Activated CD8-positive, alpha-beta memory T cell treated with anti-CD3 and anti-CD28 coated beads for 24 hours (primary cell): ENCODE data around the gene MESP2.

ENCODE experiments used
- DNase-seq: peaks from one replicate; pipeline ENCODE4 v3.0.0-alpha.2; 2020

The MESP2 gene

DNA sequence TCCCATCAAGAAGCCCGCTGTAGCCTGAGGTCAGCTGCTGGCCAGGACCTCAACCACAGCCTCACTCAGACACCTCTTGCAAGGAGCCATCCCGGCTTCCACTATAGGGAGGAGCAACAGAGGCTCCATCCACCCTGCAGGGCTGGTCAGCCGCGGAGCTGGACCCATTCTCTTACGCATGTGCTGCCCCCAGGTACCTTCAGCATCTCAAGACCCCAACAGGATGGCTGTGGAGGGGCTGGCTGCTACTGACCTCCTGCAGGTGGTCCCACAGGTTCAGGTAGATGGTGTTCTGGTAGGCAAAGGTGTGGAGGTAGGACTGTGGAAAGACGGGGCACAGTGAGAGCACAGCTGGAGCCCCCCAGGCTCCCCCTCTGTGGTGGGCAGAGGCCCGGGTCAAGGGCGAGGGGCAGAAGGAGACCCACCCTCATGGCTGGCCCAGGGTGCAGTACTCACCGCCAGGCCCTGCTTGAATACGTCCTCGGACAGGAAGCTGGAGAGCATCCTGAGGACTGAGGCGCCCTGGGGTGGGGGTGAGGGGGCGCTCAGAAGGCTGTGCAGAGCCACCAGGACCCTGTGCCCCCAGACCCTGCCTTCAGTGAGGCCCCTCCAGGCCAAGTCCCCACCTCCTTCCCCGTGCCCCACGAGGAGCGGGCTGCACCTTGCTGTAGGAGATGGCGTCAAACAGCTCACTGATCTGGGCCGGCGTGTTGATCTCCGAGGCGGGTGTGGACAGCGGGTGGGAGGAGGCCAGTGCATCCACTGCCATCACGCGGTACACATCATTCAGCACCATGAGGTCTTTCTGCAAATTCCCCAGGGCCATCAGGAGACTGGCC, 27.1 kb downstream of the MESP2 start:
- DNase-seq, result no peak

DNA sequence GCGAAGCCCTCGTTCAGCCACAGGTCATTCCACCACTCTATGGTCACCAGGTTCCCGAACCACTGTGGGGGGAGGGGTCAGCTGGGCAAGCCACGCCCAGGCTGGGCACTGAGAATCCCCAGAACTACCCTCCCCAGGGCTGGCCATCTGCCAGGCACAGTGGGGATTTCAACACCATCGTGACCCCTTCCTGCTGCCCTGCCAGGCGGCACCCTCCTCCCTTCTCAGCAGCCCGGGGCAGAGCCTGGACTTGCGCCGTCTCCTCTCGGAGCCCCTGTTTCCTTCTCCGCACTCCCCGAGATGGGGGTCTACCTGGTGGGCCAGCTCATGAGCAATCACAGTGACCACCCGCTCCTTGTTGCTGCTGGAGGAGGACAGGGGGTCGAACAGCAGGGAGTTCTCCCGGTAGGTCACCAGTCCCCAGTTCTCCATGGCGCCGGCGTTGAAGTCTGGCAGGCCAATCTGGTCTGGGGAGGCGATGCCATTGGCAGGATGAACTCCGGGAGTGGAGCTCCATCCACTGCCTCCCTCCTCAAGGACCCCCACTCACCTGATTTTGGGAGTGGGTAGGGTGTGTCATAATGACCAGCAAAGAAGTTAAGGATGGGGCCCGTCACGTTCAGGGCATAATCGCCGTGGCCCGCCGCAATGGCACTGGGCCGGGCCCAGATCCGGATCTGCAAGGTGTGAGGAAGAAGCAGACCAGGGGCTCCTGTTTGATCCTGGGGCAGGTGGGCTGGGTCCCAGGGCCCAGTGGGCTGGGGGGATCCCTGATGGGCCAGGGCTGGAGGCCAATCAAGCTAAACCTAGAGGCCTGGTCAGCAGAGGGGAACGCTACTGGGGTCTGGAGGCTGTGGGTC, 28.0 kb downstream of the MESP2 start:
- no peak for DNase-seq

DNA sequence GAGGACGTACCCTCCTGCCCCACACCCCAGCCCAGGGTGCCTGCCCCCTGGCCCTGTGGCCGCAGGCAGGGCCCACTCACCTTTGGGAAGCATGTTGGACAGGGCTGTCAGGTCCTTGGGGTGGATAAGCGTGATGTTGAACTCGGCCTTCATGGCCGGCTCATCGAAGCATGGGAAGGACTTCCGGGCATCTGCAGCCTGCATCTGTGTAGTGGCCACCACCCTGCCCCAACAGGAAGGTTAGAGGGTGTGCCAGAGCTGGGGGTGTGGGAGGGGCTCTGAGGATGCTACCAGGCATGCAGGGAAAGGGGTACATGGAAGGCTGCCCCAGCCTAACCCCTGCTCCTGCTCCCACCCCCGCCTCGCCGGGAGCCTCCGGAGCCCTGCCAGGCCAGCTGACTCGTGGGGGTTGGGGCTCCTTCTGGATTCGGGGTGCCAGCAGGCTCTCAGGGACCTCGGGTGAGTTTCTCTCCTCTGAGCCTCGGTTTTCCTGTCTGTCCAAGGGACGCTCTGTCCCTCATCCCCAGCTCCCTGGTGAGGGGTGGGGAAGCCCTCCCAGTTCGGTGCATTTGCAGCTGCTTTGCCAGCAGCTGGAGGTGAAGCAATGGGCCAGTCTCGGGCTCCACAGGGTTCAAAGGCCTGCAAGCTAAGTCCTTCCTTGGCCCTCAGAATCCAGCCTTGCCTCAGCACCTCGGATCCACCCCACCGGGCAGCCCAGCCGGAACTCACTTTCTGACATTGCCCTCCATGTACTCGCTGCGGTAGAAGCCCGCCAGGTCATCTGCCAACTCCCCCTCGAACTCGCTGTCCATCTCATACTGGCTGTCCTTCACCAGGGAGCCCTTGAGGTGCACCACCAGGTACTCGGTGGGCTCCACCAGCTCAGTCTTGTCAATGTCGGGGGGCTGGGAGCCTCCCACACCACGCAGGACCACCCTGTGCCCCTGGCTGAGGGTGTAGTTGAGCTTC, 29.4 kb downstream of the MESP2 start:
- no peak for DNase-seq

DNA sequence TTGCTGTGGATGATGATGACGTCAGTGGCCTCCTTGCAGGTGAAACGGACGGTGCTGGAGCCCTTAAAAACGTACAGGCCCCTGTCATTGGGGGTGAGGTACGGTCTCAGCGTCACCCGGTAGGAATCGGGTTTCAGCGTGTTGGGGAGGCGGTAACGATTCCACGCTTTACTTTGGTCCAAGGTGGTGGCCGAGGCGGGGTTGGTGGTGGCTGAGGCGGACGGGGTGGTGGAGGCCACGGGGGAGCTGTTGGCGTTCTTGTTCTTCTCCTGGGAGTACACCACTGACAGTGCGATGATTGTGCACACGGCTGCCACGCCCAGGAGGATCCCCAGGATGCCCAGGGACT, 30.1 kb downstream of the MESP2 start:
- DNase-seq, result no peak

DNA sequence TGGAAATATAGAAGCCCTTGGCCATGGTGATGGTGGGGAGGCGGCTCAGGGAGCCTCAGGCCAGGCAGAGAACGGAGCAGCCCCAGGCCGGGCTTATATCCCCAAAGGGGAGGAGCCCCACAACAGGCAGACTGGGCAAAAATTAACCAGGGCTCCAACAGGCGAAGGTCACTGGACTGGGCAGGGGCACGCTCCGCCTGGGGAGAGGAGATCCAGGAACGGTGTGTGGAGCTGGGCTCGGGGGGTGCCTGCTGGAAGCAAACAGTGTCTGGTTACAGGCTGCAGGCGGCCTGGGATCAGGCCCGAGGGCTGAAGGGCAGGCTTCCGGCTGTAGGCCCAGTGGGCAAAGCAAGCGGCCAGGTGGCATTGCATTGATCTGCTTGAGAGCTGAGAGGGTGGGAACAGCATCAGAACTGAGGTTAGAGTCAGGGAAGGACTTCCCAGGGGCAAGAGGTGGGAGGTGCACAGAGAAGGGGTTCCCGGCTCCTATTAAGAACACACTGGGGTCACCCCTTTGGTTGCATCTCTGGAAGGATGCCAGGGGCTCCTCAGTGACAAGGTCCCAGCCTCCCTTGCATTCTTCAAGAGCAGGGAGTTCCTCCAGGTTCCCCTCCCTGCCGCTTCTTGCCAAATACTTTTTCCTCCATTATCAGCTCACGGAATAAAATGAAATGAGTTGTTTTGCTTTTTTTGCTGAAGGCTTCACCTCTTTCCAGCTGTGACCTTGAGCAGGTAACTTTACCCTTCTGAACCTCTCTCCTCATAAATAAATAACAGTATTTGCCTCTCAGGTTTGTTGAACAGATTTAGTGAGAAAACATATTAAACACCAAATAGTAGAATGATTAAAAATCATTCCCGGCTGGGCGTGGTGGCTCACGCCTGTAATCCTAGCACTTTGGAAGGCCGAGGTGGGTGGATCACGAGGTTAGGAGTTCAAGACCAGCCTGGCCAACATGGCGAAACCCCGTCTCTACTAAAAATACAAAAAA, 30.7 kb downstream of the MESP2 start:
- no peak for DNase-seq

DNA sequence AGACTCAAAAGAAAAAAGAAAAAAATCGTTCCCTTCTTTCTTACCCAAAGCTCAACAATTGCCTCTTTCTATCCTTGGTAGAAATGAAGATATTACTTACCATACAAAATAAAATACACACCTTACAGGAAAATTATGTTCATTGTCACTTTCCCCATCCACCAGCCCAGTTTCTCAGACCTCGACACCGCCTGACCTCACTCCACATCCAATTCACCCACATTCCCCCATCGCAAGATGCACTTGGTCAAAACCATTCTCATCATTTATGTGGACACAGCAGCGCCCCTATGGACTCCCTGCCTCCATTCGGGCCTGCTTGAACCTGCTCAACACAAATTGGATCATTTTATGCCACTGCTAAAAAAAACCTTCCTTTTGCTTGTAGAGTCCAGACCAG, 31.6 kb downstream of the MESP2 start:
- no peak for DNase-seq

DNA sequence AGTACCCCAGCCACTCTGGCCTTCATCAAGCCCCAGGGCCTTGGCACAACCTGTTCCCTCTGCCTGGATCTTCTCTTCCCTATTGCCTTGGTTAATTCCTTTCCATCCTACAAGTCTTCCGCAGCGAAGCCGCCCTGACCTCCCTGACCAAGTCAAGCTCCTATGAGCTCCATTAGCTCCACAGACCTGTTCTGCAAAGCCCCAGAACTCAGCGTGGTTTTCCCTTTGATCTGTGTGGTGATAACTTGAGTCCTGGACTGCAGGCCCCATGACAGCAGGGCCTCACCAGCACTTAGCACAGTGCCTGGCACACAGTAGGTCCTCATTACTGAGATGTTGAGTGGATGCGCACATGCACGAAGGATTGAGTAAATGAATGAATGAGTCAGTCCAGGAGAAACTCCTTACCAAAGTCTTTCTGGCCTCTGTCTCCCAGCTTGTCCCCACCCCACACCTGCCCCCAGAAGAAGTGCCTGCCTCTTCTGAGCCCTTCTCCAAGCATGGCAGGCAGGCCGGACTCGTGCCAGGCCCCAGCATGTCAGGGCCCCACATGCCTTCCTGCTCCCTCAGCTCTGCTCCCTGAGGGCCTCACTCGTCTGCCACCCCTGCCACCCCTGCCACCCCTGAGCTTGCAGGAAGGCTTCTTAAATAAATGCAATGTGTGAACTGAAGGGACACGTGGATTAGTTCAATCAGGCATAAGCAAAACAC, 32.2 kb downstream of the MESP2 start:
- DNase-seq, result no peak

DNA sequence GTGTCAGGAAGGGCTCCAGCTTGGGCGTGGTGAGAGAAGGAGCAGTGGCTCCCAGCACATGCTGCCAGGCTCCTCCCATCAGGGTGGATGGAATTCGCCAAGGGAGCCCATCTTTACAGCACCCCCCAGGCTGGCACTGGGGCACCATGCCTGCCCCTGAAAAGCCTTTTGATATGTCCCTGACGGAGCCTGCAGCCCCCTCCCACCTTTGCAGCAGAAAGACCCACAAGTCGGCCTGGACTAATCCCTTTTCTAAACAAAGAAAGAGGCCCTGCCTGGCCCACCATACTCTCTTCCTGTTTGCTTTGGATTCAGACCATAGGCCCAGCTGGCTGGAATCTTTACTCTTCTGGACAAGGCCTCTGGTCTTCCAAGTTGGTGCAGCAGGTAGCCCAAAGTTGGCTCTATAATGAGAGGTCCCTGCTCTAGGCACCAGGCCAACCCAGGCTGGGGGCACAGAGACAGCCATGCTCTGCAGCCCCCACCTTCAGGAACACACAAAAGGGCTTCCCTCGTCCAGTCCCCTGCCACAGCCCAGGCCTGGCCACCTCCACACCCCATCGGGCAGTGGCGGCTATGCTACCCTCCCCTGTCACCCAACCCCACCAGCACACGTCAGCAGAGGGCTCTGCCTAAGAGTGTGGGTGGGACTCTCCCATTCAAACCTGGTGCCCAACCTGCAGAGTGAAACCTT, 33.1 kb downstream of the MESP2 start:
- no peak for DNase-seq

DNA sequence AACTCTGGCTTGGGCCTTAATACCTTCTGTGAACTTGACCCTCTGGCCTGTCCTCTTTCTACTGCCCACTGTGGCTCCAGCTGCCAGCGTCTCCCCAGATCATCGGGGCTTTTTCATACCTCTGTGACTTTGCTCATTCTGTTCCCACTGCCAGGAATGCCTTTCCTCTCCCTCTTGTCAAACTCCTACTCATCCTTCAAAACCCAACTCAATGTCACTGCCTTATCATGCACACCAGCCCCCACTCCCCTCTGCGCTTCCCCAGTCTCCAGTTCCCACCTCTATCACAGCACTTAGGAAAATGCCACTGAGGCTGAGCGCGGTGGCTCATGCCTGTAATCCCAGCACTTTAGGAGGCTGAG, 33.6 kb downstream of the MESP2 start:
- DNase-seq, result no peak

DNA sequence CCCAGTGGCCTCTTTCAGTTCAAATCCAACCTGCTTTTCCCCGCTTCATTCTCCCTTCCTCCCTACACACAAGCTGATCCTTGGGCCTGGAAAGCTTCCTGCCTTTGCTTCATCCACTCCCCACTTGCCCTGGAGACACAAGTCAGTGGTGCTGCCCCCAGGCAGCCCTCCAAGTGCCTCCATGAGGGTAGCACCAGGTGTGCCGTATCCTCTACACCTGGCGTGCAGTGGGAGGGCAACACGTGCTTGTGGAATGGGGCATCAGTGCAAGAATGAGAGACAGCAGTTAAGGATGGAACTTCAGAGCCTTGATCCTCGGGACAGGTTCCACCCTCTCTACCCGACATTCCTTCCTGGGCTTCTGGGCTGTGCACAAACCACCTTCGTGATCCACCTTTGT, 34.7 kb downstream of the MESP2 start:
- DNase-seq, result no peak

DNA sequence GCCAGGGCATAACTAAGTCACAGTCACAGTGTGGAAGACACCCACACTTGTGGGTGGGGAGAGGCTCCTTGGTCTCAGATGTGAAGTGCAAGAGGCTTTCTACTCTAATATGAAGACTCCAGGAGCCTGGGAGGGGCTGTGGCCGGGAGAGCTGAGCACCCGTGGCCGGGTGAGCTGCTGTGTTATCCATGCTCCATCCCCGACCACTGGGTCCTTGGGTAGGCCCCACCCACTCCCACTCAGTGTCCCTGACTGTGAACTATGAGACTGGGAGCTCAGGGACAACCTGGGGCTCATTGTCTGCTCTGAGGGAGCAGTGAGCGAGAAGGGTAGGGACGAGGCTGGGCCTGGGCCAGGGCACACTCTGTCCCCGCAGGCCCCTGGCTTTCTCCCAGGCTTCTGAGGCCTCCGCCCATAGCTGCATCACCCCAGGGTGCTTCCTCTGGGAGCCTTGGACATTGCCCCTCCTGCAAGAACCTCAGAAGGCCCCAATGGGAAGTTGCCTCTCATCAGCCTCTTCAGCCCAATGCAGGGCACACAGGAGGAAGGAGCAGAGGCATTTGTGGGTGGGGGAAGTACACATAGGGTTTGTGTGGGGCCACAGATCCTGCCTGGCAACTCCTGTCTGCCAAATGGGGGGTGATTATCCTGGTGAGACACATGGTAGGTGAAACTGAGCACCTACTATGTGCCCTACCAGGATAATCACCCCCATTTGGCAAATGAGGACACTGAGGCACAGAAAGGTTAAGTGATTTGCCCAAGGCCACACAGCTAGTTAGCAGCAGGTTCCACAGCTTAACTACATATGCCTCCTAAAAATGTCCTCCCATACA, 36.1 kb downstream of the MESP2 start:
- DNase-seq, result no peak

DNA sequence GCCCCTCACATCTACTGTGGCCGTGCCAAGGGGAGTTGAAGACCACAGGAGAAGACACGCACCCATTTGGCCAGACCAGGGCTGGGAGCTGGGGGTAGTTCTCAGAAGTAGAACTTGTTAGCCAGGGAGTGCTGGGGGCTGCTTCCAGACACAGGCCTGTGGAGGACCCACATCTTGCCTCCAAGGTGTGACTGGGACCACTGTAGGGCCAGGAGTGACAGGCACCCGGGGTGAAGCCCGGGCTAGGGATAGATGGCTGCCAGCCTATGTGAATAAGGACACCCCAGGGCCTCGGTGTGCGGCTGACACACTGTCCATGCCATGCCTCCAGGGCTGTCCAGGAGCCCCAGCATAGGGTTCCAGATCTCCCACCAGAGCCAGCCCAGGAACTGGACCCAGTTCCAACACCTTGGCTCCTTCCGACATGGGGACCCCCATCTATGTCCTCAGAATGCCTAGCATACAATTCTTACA, 36.8 kb downstream of the MESP2 start:
- DNase-seq, result no peak

DNA sequence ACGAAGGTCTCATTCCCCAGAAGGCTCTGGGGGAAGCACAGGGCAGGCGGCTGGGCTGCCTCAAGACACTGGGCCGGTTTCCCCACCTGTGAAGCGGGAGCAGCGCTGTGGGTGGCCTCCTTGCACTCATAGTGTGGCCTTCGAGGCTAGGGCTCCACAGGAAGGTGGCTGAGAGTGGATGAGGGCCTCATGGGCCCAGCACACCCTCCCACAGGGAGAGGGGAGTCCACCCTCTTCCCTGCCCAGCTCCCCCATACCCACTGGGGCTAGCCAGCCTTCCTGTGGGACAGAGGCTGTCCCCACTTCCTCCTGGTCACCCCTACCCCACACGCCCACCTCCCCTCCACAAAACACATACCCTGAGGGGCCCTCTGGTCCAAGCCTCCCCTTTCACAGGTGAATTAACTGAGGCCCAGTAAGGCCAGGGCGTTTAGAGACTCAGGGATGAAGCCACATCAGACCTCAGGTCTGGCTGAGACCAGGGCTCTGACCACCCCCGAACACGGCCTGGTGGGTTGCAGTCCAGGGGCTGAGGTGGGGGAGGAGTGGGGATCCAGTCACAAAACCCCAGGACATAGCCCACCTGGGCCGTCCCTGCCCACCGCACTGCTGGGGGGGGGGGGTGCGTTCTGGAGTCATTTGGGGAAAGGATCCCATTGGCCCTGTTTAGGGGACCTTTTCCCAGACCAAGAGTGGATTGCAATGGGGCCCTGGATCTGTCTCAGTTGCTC, 37.4 kb downstream of the MESP2 start:
- DNase-seq, result no peak

DNA sequence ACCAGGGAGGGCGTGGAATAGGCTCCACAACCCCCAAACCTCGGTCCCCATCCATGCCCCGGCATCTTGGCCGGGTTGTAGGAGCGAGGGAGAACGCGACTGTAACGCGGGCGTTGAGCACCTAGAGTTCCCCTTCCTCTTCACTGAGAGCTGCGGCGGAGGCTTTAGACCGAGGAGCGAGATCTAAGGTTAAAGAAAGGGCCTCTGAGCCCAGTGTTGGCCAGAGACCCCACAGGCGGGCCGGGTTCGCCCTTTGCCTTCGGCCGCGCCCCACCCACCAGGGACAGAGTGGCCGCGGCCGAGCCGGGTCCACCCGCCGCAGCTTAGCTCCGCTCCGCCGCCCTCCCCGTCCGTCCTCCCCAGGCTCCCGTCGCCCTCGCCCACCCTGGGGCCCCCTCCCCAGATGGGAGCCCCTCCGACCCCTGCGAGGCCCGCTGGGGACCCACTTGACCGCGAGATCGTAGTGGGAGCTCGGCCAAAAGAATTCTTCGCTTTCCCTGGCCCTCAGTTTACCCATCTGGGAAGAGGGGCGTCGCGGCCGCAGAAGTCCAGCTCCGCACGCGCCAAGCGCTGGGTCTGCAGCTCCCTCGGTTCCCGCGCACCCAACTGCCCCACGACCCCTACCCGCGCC, 38.1 kb downstream of the MESP2 start:
- no peak for DNase-seq

DNA sequence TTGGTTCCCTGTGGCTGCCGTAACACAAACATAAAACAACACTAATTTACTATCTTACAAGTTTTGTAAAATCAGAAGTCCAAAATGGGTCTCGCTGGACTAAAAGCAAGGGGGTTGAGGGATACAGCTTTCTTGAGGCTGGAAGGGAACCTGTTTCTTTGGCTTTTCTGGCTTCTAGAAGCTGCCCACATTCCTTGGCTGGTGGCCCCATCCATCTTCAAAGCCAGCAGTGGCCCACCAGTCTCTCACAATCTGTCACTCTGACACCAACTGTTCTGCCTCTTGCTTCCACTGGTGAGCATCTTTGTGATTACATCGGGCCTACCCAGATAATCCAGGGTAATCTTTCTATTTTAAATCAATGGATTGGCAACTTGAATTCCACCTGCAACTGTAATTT, 39.6 kb downstream of the MESP2 start:
- DNase-seq, result no peak

DNA sequence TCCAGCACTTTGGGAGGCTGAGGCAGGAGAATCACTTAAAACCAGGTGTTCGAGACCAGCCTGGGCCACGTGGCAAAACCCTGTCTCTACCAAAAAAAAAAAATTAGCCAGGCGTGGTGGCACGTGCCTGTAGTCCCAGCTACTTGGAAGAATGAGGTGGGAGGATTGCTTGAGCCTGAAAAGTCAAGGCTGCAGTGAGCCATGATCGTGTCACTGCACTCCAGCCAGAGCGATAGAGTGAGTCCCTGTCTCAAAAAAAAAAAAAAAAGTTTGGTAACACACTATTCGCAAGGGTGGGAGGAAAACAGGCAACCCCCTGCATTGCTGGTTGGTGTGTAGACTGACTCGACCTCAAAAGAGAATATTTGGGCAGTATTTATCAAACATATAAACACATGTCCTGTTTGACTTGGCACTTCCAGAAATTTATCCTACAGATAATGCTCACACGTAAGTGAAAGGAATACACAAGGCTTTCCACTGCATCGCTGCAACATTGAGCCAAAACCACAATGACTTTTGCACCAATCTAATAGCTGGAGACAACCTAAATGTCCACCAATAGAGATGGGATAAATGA, 41.7 kb downstream of the MESP2 start:
- no peak for DNase-seq

DNA sequence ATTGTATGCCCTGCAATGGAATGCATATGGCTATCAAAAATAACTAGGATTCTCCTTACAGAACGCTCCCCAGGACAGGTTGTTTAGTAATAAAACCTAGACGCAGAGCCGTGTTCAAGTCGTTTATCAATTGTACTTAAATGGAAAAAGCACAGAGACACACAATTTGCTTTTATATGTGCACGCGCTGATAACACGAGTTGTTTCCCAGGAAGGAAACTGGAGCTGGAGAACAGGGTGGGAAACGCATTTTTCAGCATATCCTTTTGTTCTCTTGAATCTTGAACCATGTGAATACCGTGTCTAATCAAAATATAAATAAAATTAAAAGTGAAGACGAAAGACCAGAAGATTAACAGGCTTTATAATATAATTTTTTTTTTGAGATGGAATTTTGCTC, 42.2 kb downstream of the MESP2 start:
- no peak for DNase-seq
